Umbilical cord (tissue), 2 donors: ENCODE measurements around the gene UCK1. TPM values are rescaled to one million over a fixed set of nuclear protein-coding genes. Genes with fewer than 3 reads are reported as not detected.

Experiments
- DNase-seq: peaks from one replicate; pipeline ENCODE4 v3.0.0-alpha.2; 2015; ENCODE audit warnings: low spot score
- total RNA-seq: library from RNA; depleted of rRNA; stranded (reverse); fragments of >200 nt; gene quantifications from one replicate; pipeline ENCODE4 v1.2.3, GENCODE V29; 2014; ENCODE audit warnings: low replicate concordance; ENCODE audit not compliant: insufficient read depth

Gene UCK1
- total RNA-seq, 1 donor from 2014 or later: 14.7 TPM

DNA sequence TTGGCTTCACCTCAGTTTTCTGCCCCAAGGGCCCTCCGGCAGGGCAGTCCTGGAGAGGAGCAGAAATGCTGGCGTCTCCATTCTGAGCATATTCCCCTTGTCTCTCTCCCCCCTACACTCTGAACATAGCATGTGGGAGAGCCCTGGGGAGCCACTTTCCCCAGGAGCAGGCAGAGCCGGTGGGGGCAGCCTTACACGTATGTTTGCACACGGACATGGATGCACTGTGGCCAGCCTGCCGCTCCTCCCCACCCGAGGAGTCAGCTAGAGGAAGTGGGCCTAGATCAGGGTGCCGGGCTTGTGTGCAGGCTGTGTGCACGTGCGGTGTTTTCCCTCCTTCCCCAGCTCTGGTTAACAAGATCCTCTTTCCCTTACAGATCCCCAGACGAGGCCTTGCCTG lies 53.7 kb downstream of the UCK1 start:
- DNase-seq: no peak

DNA sequence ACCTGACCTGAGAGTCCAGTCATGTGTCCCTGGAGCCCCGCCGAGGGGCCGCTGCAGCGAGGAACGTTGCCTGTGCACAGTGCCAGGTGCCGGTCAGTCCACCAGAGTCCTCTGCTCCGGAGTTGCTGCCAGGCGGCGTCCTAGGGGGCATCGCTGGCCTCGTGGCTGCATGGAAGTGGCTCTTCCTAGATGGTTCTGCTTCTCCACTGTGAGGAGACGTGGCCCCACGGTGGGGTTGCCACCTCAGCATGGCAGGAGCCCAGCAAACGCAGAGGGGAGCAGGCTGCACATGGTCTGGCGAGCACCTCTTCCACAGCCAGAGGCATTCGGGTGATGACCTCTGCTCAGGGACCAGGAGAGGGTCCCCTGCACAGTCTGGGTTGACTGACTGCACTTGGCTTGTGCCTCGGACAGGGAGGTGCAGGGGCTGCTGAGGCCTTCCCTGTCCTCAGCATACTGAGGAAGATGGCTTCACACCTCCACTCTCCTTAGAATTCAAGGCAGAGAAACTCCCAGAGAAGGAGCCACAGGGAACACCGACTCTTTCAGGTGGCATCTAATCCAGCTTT lies 54.2 kb downstream of the UCK1 start:
- no peak for DNase-seq

DNA sequence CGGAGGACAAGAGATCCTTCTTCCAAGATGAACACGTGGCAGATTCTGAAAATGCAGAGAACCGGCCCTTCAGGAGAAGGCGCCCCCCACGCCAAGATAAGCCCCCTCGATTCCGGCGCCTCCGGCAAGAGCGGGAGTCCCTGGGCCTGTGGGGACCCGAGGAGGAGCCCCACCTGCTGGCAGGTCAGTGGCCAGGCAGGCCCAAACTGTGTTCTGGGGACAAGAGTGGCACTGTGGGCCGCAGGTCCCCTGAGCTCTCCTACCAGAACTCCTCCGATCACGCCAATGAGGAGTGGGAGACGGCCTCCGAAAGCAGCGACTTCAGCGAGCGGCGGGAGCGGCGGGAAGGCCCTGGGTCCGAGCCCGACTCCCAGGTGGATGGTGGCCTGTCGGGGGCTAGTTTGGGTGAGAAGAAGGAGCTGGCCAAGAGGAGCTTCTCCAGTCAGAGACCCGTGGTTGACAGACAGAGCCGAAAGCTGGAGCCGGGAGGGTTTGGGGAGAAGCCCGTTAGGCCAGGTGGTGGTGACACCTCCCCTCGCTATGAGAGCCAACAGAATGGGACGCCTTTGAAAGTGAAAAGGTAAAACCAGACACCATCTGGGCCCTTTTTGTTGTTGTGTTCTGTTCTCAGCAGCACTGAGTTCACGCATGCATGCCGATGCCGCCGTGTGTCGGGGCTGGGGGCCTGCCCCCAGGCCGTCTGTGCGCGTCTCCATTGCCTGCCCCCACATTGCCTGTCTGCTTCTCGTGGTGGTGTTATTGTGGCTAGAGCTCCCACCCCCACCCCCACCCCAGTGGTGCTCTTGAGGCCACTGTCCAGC lies 54.9 kb downstream of the UCK1 start:
- DNase-seq: no peak

DNA sequence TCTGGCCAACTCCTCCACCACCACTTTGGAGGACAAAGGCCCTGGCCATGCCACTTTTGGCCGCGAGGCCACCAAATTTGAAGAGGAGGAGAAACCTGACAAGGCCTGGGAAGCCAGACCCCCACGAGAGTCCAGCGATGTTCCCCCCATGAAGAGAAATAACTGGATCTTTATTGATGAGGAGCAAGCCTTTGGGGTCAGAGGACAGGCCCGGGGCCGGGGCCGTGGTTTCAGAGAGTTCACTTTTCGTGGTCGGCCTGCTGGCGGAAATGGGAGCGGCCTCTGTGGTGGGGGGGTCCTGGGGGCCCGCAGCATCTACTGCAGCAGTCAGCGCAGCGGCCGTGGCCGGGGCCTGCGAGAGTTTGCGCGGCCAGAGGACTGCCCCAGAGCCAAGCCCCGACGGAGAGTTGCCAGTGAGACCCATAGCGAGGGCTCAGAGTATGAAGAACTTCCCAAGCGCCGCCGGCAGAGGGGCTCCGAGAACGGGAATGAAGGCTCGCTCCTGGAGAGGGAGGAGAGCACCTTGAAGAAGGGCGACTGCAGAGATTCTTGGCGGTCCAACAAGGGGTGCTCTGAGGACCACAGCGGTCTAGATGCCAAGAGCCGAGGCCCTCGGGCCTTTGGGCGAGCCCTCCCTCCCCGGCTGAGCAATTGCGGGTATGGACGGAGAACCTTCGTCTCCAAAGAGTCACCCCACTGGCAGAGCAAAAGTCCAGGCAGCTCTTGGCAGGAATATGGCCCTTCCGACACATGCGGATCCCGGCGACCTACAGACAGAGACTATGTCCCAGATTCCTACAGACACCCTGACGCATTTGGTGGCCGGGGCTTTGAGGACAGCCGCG lies 55.7 kb downstream of the UCK1 start:
- DNase-seq: no peak

DNA sequence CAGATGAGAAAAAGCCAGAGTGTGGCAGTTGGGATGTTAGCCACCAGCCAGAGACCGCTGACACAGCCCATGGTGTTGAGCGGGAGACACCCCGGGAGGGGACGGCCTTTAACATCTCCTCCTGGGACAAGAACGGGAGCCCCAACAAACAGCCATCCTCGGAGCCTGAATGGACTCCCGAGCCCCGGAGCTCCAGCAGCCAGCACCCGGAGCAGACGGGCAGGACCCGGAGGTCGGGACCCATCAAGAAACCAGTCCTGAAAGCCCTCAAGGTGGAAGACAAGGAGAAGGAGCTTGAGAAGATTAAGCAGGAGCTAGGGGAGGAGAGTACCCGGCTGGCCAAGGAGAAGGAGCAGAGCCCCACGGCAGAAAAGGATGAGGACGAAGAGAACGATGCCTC lies 56.4 kb downstream of the UCK1 start:
- no peak for DNase-seq

DNA sequence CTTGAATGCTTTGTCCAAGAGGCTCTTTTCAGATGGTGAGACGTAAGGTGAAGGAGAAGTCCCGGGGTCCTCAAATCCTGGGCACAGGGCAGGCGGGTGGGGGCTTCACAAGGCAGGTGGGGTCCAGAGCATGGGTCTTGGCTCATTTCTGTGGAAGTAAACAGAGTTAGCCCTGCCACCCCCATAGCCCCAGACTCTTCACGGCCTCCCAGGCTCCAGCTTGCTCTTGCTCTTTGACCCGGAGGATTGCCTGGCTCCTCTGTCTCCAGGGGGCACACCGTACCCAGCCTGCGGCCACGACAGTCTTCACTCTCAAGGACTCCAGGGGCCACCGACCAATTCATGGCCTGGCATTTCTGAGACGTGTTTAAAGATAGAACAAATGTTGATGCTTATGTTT lies 57.2 kb downstream of the UCK1 start:
- DNase-seq: no peak

Other genes with a start within 250 kb of the UCK1 start
- 9.6 TPM for gene PLPP7, start 241.5 kb downstream of the UCK1 start, total RNA-seq
- 60.4 TPM for gene PRRC2B, start 137.2 kb downstream of the UCK1 start, total RNA-seq
- 41.4 TPM for gene POMT1, start 28.3 kb downstream of the UCK1 start, total RNA-seq
- not detected for gene PRRT1B, start 14.3 kb upstream of the UCK1 start, total RNA-seq
- 19.3 TPM for gene RAPGEF1, start 208.8 kb upstream of the UCK1 start, total RNA-seq